Stimulated activated naive CD8-positive, alpha-beta T cell treated with anti-CD3 and anti-CD28 coated beads, Interleukin-15, Interleukin-2, amounts not matched to agents 100 ng/mL and 50 ng/mL, for 24 hours (primary cell): ENCODE data around the gene MB21D2.

Experiments
- H3K27ac Mint-ChIP-seq: one replicate; pipeline ENCODE4 v1.8.0; 2021; ENCODE audit warnings: mild to moderate bottlenecking, mixed read lengths
- H3K27me3 Mint-ChIP-seq: one replicate; pipeline ENCODE4 v1.8.0; 2021; ENCODE audit warnings: mixed read lengths
- H3K36me3 Mint-ChIP-seq: one replicate; pipeline ENCODE4 v1.8.0; 2021; ENCODE audit warnings: low read depth, mixed read lengths
- H3K4me1 Mint-ChIP-seq: one replicate; pipeline ENCODE4 v1.8.0; 2021; ENCODE audit warnings: low read depth, mixed read lengths
- H3K4me3 Mint-ChIP-seq: one replicate; pipeline ENCODE4 v1.8.0; 2021; ENCODE audit warnings: mild to moderate bottlenecking, mixed read lengths
- H3K9me3 Mint-ChIP-seq: one replicate; pipeline ENCODE4 v1.8.0; 2021; ENCODE audit warnings: mixed read lengths

Gene MB21D2

GRCh38 chr3:192747746-192748145 lies 169.9 kb downstream of the MB21D2 start:
- no peaks in the 10 kb centered on the region for H3K36me3 Mint-ChIP-seq
- H3K27me3 Mint-ChIP-seq: no peaks in the 10 kb centered on the region
- no peaks in the 10 kb centered on the region for H3K4me1 Mint-ChIP-seq
- no peak overlapping the region for H3K27ac Mint-ChIP-seq
- no peak overlapping the region for H3K4me3 Mint-ChIP-seq
- H3K9me3 Mint-ChIP-seq: peaks cover 5% of the 10 kb centered on the region

GRCh38 chr3:192747145-192747544 lies 170.5 kb downstream of the MB21D2 start:
- Mint-ChIP-seq H3K4me1 (no peaks in the 10 kb centered on the region), H3K4me3 (no peak overlapping the region), H3K9me3 (peaks cover 5% of the 10 kb centered on the region), H3K27ac (no peak overlapping the region), H3K36me3 (no peaks in the 10 kb centered on the region), H3K27me3 (no peaks in the 10 kb centered on the region)
